CD14-positive monocyte (primary cell): Measurements from ENCODE around the gene INPP5K. TPM values are rescaled to one million over a fixed set of nuclear protein-coding genes. Genes with fewer than 3 reads are reported as not detected.

Source experiments
- DNase-seq, 3 donors: peaks; one replicate each; pipeline ENCODE4 v3.0.0-alpha.2; 2011 to 2022
- H2AFZ ChIP-seq: 2 replicates; pipeline ENCODE4 v1.6.0; 2012; ENCODE audit warnings: mild to moderate bottlenecking, low read depth, low read length, inconsistent platforms; ENCODE audit not compliant: insufficient read depth, poor library complexity, severe bottlenecking
- H3K27ac ChIP-seq, 2 donors: 1 replicate in 1 of 2; 2 replicates in 1 of 2; pipeline ENCODE4 v1.5.1; 2012 to 2013; ENCODE audit warnings: low read length in 2 of 2, control low read depth in 1 of 2, inconsistent platforms in 1 of 2, low read depth in 1 of 2, mild to moderate bottlenecking in 1 of 2
- H3K27me3 ChIP-seq, 2 donors: one replicate each; pipeline versions ENCODE4 v1.6.0 to v1.6.1; 2011 to 2013; ENCODE audit warnings: low read length in 2 of 2; ENCODE audit not compliant: control insufficient read depth in 2 of 2, insufficient read depth in 2 of 2
- H3K36me3 ChIP-seq, 2 donors: replicated peaks in 1 of 2; 1 replicate in 1 of 2; 2 replicates in 1 of 2; pipeline versions ENCODE4 v1.5.1 to v1.6.1; 2012 to 2013; ENCODE audit warnings: low read length in 2 of 2, control low read depth in 1 of 2, inconsistent platforms in 1 of 2, mild to moderate bottlenecking in 1 of 2; ENCODE audit not compliant: insufficient read depth in 2 of 2, control insufficient read depth in 1 of 2
- H3K4me1 ChIP-seq, 2 donors: 1 replicate in 1 of 2; 2 replicates in 1 of 2; pipeline versions ENCODE4 v1.5.1 to v1.6.1; 2012 to 2013; ENCODE audit warnings: low read length in 2 of 2, control low read depth in 1 of 2, inconsistent platforms in 1 of 2, mild to moderate bottlenecking in 1 of 2, moderate library complexity in 1 of 2; ENCODE audit not compliant: insufficient read depth in 2 of 2, control insufficient read depth in 1 of 2
- H3K4me2 ChIP-seq: replicated peaks from 2 replicates; pipeline ENCODE3; 2012; ENCODE audit warnings: low read length, moderate library complexity, mild to moderate bottlenecking; ENCODE audit not compliant: poor library complexity, severe bottlenecking; ENCODE audit errors: extremely low read depth
- H3K4me3 ChIP-seq, 3 experiments: fragments of 200-600 bp in 1 of 3; sonication (generic) in 1 of 3; replicated peaks in 1 of 3; 1 replicate in 2 of 3; 2 replicates in 1 of 3; pipeline ENCODE4 v1.5.1; 2011 to 2013; ENCODE audit warnings: low read length in 3 of 3, mild to moderate bottlenecking in 3 of 3, control low read depth in 2 of 3, low read depth in 2 of 3, inconsistent platforms in 1 of 3, moderate library complexity in 1 of 3
- H3K79me2 ChIP-seq: 2 replicates; pipeline ENCODE4 v1.6.0; 2012; ENCODE audit warnings: mild to moderate bottlenecking, control low read depth, inconsistent platforms, low read length, moderate library complexity; ENCODE audit not compliant: insufficient read depth
- H3K9ac ChIP-seq: 2 replicates; pipeline ENCODE4 v1.6.0; 2017; ENCODE audit warnings: low read length, mild to moderate bottlenecking; ENCODE audit not compliant: insufficient read depth, poor library complexity, severe bottlenecking
- H3K9me3 ChIP-seq, 2 donors: replicated peaks in 1 of 2; 1 replicate in 1 of 2; 2 replicates in 1 of 2; pipeline versions ENCODE4 v1.5.1 to v1.6.1; 2012 to 2013; ENCODE audit warnings: low read length in 2 of 2, control low read depth in 1 of 2; ENCODE audit not compliant: control insufficient read depth in 1 of 2, insufficient read depth in 1 of 2
- H4K20me1 ChIP-seq: 2 replicates; pipeline ENCODE4 v1.6.0; 2012; ENCODE audit warnings: mild to moderate bottlenecking, low read length, control low read depth, moderate library complexity; ENCODE audit not compliant: insufficient read depth
- H3K27ac Mint-ChIP-seq, 7 donors: one replicate each; pipeline ENCODE4 v1.8.0; 2020; ENCODE audit warnings: mild to moderate bottlenecking in 7 of 7, mixed read lengths in 7 of 7, moderate library complexity in 6 of 7, inconsistent platforms in 2 of 7
- H3K27me3 Mint-ChIP-seq, 3 donors: one replicate each; pipeline ENCODE4 v1.8.0; 2021 to 2022; ENCODE audit warnings: low read depth in 3 of 3, mild to moderate bottlenecking in 3 of 3, mixed read lengths in 3 of 3, moderate library complexity in 3 of 3, inconsistent platforms in 1 of 3
- H3K36me3 Mint-ChIP-seq, 2 donors: one replicate each; pipeline ENCODE4 v1.8.0; 2020; ENCODE audit warnings: mixed read lengths in 2 of 2, inconsistent platforms in 1 of 2, mild to moderate bottlenecking in 1 of 2
- H3K4me1 Mint-ChIP-seq: one replicate; pipeline ENCODE4 v1.8.0; 2020; ENCODE audit warnings: mild to moderate bottlenecking, mixed read lengths
- H3K4me3 Mint-ChIP-seq, 2 donors: one replicate each; pipeline ENCODE4 v1.8.0; 2020; ENCODE audit warnings: mild to moderate bottlenecking in 2 of 2, mixed read lengths in 2 of 2, moderate library complexity in 1 of 2
- H3K9me3 Mint-ChIP-seq, 7 donors: one replicate each; pipeline ENCODE4 v1.8.0; 2020 to 2022; ENCODE audit warnings: mixed read lengths in 7 of 7, mild to moderate bottlenecking in 6 of 7, moderate library complexity in 6 of 7, inconsistent platforms in 2 of 7
- WGBS: methylation state at CpG from one replicate; pipeline ENCODE4 v1.1.5; 2013; ENCODE audit warnings: missing lambda C conversion rate; ENCODE audit not compliant: insufficient coverage; 5-methylcytosine and 5-hydroxymethylcytosine counted together
- intact Hi-C, 2 donors: fragments of 100-400 bp; cut with micrococcal nuclease; formaldehyde crosslinking; loops; one replicate each; pipeline versions ENCODE4 v1.15.0 to v1.15.1; 2023
- polyA plus RNA-seq, 3 donors: library from polyadenylated mRNA; depleted of rRNA in 1 of 3; unstranded in 2 of 3; stranded (reverse) in 1 of 3; fragments of 300-500 nt in 2 of 3; fragments of >200 nt in 1 of 3; fragmentation: Illumina TruSeq in 2 of 3; gene quantifications; 1 replicate in 2 of 3; 2 replicates in 1 of 3; pipeline ENCODE4 v1.2.3, GENCODE V29; 2012 to 2021
- TF ChIP-seq, protein P1 (sequence below): fragments of 200-600 bp; IDR thresholded peaks from one replicate; pipeline ENCODE4 v1.8.0; 2022; ENCODE audit warnings: antibody characterized with exemption, mild to moderate bottlenecking

Gene INPP5K
- polyA plus RNA-seq, 3 donors, result 50.3 to 58.7 (median 53.0) TPM

DNA sequence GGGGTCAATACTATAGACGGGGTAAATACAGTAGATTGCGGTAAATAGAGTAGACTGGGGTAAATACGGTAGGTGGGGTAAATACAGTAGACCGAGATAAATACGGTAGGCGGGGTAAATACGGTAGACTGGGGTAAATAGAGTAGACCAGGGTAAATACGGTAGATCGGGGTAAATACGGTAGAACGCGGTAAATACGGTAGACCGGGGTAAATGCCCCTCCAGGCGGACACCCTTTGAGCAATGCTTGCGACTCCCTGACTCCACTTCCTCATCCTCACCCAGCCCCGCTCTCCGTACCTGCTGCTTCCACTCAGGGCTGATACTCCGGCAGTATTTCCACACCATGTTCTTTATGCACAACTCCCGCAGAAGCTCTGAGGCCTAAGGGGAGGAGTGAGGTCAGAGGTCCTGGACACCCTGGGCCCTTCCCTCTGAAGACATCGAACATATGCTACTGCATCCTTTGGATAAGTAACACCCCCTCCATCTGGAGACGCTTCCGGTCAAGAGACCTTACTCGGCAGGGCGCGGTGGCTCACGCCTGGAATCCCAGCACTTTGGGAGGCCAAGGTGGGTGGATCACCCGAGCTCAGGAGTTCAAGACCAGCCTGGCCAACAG lies 47.1 kb downstream of the INPP5K start:
- WGBS, result 91% methylated on average over 23 of the region's 28 CpGs
- H3K4me3 ChIP-seq, result no peak overlapping the region
- TF ChIP-seq, protein P1, sequence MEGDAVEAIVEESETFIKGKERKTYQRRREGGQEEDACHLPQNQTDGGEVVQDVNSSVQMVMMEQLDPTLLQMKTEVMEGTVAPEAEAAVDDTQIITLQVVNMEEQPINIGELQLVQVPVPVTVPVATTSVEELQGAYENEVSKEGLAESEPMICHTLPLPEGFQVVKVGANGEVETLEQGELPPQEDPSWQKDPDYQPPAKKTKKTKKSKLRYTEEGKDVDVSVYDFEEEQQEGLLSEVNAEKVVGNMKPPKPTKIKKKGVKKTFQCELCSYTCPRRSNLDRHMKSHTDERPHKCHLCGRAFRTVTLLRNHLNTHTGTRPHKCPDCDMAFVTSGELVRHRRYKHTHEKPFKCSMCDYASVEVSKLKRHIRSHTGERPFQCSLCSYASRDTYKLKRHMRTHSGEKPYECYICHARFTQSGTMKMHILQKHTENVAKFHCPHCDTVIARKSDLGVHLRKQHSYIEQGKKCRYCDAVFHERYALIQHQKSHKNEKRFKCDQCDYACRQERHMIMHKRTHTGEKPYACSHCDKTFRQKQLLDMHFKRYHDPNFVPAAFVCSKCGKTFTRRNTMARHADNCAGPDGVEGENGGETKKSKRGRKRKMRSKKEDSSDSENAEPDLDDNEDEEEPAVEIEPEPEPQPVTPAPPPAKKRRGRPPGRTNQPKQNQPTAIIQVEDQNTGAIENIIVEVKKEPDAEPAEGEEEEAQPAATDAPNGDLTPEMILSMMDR, result no peak

DNA sequence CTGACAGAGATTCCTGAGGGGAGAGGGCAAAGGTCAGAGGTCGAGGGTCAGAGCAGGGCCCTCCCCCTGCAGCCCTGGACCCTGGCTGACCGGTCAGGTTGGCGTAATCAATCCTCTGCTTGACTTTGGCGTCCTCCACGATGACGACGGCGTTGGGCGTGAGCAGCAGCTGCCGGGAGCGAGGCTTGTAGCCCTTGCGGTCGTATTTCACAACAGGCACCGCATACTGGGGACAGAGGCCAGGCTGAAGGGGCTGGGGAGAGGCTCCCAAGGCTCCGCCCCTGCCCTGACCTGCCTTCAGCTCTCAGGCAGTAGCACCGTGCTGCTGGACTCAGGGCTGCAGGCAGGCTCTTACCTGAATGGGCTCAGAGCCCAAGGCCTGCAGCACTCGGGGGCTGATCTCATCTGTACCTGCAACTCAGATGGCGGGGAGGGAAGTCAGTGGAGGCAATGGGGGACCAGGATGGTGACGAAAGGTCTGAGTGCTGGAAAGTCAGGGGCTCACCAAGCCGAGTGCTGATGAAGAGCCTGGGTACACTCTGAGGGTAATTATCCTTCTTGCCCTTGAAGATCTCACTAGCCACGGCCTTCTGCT lies 48.4 kb downstream of the INPP5K start:
- Mint-ChIP-seq H3K27me3 (peaks cover 32 to 72% (median 57%) of the 10 kb centered on the region in 3 donors), H3K36me3 (peaks cover 17 to 19% of the 10 kb centered on the region in 2 donors), H3K9me3 (peaks cover 0 to 12% (median 8%) of the 10 kb centered on the region in 7 donors), H3K4me1 (peaks cover 39% of the 10 kb centered on the region), H3K27ac (peak overlapping the region; percentile 73 to 90 (median 86)), H3K4me3 (peak overlapping the region; percentile 50 to 82)
- H2AFZ ChIP-seq, result no peak overlapping the region
- DNase-seq, result peak; percentile 85 to 93 (median 88)
- TF ChIP-seq, protein P1, result no peak
- H3K4me2 ChIP-seq, result peak overlapping the region; percentile 66
- intact Hi-C loops, result no loop called here
- H3K9me3 ChIP-seq, result peaks cover 0 to 7% of the 10 kb centered on the region in 2 donors
- peak overlapping the region in 1 of 3 experiments; percentile 54 for H3K4me3 ChIP-seq
- 15% methylated on average over 20 of the region's 21 CpGs for WGBS
- peaks cover 9% of the 10 kb centered on the region for H4K20me1 ChIP-seq
- H3K9ac ChIP-seq, result no peak overlapping the region
- no peak overlapping the region for H3K27ac ChIP-seq
- no peaks in the 10 kb centered on the region for H3K79me2 ChIP-seq
- H3K27me3 ChIP-seq, result peaks cover 0 to 56% of the 10 kb centered on the region in 2 donors
- H3K36me3 ChIP-seq, result no peaks in the 10 kb centered on the region
- H3K4me1 ChIP-seq, result peaks cover 42 to 46% of the 10 kb centered on the region in 2 donors

More for the DNA sequence above, 47.1 kb downstream of the INPP5K start:
- H3K27ac ChIP-seq, result no peak overlapping the region
- intact Hi-C loops, result no loop called here
- H4K20me1 ChIP-seq, result peaks cover 9% of the 10 kb centered on the region
- no peak overlapping the region for H3K4me2 ChIP-seq
- H3K27me3 ChIP-seq, result peaks cover 0 to 56% of the 10 kb centered on the region in 2 donors
- H3K4me1 ChIP-seq, result peaks cover 28 to 33% of the 10 kb centered on the region in 2 donors
- H2AFZ ChIP-seq, result no peak overlapping the region
- Mint-ChIP-seq H3K36me3 (peaks cover 18 to 19% of the 10 kb centered on the region in 2 donors), H3K4me3 (no peak overlapping the region), H3K27me3 (peaks cover 37 to 78% (median 59%) of the 10 kb centered on the region in 3 donors), H3K4me1 (peaks cover 33% of the 10 kb centered on the region), H3K9me3 (peaks cover 0 to 12% (median 8%) of the 10 kb centered on the region in 7 donors), H3K27ac (peak overlapping the region in 1 of 7 donors; percentile 90)
- H3K36me3 ChIP-seq, result no peaks in the 10 kb centered on the region
- H3K9ac ChIP-seq, result no peak overlapping the region
- H3K9me3 ChIP-seq, result peaks cover 0 to 7% of the 10 kb centered on the region in 2 donors
- no peak for DNase-seq
- H3K79me2 ChIP-seq, result no peaks in the 10 kb centered on the region
